Measurements from ENCODE around the gene SMOC2. TPM values are rescaled to one million over a fixed set of nuclear protein-coding genes. Genes with fewer than 3 reads are reported as not detected.

The SMOC2 gene
- polyA plus RNA-seq, 3 donors: not detected

- no peak overlapping the region for H3K9ac ChIP-seq (ENCODE audit: insufficient read depth, low read length, poor library complexity, severe bottlenecking)
- intact Hi-C loops (cut with micrococcal nuclease): no loop called here
- H4K20me1 ChIP-seq (ENCODE audit: insufficient read depth, low read length): no peaks in the 10 kb centered on the region
- Mint-ChIP-seq H3K36me3 (no peaks in the 10 kb centered on the region), H3K27me3 (ENCODE audit: low read depth in 3 of 3) (peaks cover 0 to 5% (median 4%) of the 10 kb centered on the region in 3 donors), H3K4me1 (no peaks in the 10 kb centered on the region), H3K9me3 (peaks cover 2 to 20% (median 10%) of the 10 kb centered on the region in 7 donors), H3K4me3 (no peak overlapping the region), H3K27ac (no peak overlapping the region)
- no peak for DNase-seq
- H3K4me2 ChIP-seq (replicated peaks; ENCODE audit: extremely low read depth, low read length, poor library complexity, severe bottlenecking): no peak overlapping the region
- no peaks in the 10 kb centered on the region for H3K4me1 ChIP-seq (ENCODE audit: control insufficient read depth in 1 of 2, insufficient read depth in 2 of 2, low read length in 2 of 2)
- 67% methylated on average over 5 of the region's 11 CpGs for WGBS (ENCODE audit: insufficient coverage)
- no peak overlapping the region for H3K4me3 ChIP-seq (replicated peaks in 1 of 3; ENCODE audit: low read depth in 2 of 3, low read length in 3 of 3)
- H3K27ac ChIP-seq (ENCODE audit: low read depth in 1 of 2, low read length in 2 of 2): no peak overlapping the region
- H3K9me3 ChIP-seq (replicated peaks in 1 of 2; ENCODE audit: control insufficient read depth in 1 of 2, insufficient read depth in 1 of 2, low read length in 2 of 2): peaks cover 15 to 20% of the 10 kb centered on the region in 2 donors
- no peak overlapping the region for H2AFZ ChIP-seq (ENCODE audit: insufficient read depth, low read depth, low read length, poor library complexity, severe bottlenecking)
- no peaks in the 10 kb centered on the region for H3K79me2 ChIP-seq (ENCODE audit: insufficient read depth, low read length)
- no peaks in the 10 kb centered on the region for H3K27me3 ChIP-seq (ENCODE audit: control insufficient read depth in 2 of 2, insufficient read depth in 2 of 2, low read length in 2 of 2)
- TF ChIP-seq, protein P1, sequence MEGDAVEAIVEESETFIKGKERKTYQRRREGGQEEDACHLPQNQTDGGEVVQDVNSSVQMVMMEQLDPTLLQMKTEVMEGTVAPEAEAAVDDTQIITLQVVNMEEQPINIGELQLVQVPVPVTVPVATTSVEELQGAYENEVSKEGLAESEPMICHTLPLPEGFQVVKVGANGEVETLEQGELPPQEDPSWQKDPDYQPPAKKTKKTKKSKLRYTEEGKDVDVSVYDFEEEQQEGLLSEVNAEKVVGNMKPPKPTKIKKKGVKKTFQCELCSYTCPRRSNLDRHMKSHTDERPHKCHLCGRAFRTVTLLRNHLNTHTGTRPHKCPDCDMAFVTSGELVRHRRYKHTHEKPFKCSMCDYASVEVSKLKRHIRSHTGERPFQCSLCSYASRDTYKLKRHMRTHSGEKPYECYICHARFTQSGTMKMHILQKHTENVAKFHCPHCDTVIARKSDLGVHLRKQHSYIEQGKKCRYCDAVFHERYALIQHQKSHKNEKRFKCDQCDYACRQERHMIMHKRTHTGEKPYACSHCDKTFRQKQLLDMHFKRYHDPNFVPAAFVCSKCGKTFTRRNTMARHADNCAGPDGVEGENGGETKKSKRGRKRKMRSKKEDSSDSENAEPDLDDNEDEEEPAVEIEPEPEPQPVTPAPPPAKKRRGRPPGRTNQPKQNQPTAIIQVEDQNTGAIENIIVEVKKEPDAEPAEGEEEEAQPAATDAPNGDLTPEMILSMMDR (IDR thresholded peaks at IDR 0.05): no peak
- no peaks in the 10 kb centered on the region for H3K36me3 ChIP-seq (replicated peaks in 1 of 2; ENCODE audit: control insufficient read depth in 1 of 2, insufficient read depth in 2 of 2, low read length in 2 of 2)
These were observed 195.4 kb downstream of the SMOC2 start for GRCh38 chr6:168636147-168637004.

DNA sequence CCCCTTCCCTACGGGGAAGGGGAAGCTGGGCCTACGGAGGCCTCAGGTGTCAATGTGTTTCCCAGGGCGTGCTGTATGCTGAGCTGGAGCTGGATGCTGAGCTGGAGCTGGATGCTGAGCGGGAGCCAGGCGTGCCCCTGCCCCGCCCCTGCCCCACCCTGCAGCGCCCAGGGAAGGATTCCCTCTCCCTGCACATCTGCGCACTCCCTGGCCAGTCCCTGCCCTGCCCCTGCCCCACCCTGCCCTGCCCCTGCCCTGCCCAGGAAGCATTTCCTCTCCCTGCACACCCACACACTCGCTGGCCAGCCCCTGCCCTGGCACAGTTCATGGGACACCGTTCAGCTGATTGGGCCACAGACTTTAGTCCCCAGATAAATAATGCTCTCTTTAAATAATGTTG lies 196.8 kb downstream of the SMOC2 start:
- WGBS (ENCODE audit: insufficient coverage): 87% methylated on average over 6 of the region's 10 CpGs
- Mint-ChIP-seq H3K9me3 (peaks cover 2 to 14% (median 9%) of the 10 kb centered on the region in 7 donors), H3K36me3 (no peaks in the 10 kb centered on the region), H3K4me3 (no peak overlapping the region), H3K4me1 (no peaks in the 10 kb centered on the region), H3K27ac (no peak overlapping the region), H3K27me3 (ENCODE audit: low read depth in 3 of 3) (peaks cover 0 to 5% (median 4%) of the 10 kb centered on the region in 3 donors)
- Histone ChIP-seq H4K20me1 (ENCODE audit: insufficient read depth, low read length) (no peaks in the 10 kb centered on the region), H3K9ac (ENCODE audit: insufficient read depth, low read length, poor library complexity, severe bottlenecking) (no peak overlapping the region), H3K27ac (ENCODE audit: low read depth in 1 of 2, low read length in 2 of 2) (no peak overlapping the region), H3K27me3 (ENCODE audit: control insufficient read depth in 2 of 2, insufficient read depth in 2 of 2, low read length in 2 of 2) (no peaks in the 10 kb centered on the region), H3K4me1 (ENCODE audit: control insufficient read depth in 1 of 2, insufficient read depth in 2 of 2, low read length in 2 of 2) (no peaks in the 10 kb centered on the region), H2AFZ (ENCODE audit: insufficient read depth, low read depth, low read length, poor library complexity, severe bottlenecking) (no peak overlapping the region), H3K79me2 (ENCODE audit: insufficient read depth, low read length) (no peaks in the 10 kb centered on the region), H3K4me3 (replicated peaks in 1 of 3; ENCODE audit: low read depth in 2 of 3, low read length in 3 of 3) (no peak overlapping the region), H3K9me3 (replicated peaks in 1 of 2; ENCODE audit: control insufficient read depth in 1 of 2, insufficient read depth in 1 of 2, low read length in 2 of 2) (peaks cover 14 to 18% of the 10 kb centered on the region in 2 donors), H3K36me3 (replicated peaks in 1 of 2; ENCODE audit: control insufficient read depth in 1 of 2, insufficient read depth in 2 of 2, low read length in 2 of 2) (no peaks in the 10 kb centered on the region), H3K4me2 (replicated peaks; ENCODE audit: extremely low read depth, low read length, poor library complexity, severe bottlenecking) (no peak overlapping the region)
- DNase-seq: no peak
- TF ChIP-seq, protein P1 (IDR thresholded peaks at IDR 0.05): no peak
- intact Hi-C loops (cut with micrococcal nuclease): no loop called here

Measured in CD14-positive monocyte (primary cell).